Head of caudate nucleus (tissue), 42 donors: Measurements from ENCODE around the gene CHTF18.
"Not testable (repeated sequence)": the region's sequence is repeated elsewhere in the genome, so short reads cannot be mapped to it uniquely, and the experiment has no call there.

Experiments used
- DNase-seq, 42 donors: peaks; one replicate each; pipeline versions ENCODE4 v3.0.0 to v3.0.0-alpha.2; 2020 to 2021; ENCODE audit warnings: mixed read lengths in 7 of 42
- intact Hi-C: fragments of 100-400 bp; cut with DNase I; formaldehyde crosslinking; loops from one replicate; pipeline ENCODE4 v1.15.0; 2022

The CHTF18 gene

GRCh38 chr16:836221-836620 lies 47.8 kb downstream of the CHTF18 start:
- intact Hi-C loops: no loop called here

GRCh38 chr16:836822-837221 lies 48.4 kb downstream of the CHTF18 start:
- intact Hi-C loops, DNase-seq: not testable (repeated sequence)

More at GRCh38 chr16:836221-836620, 47.8 kb downstream of the CHTF18 start:
- DNase-seq: no peak

GRCh38 chr16:838741-839140 lies 50.3 kb downstream of the CHTF18 start:
- intact Hi-C loops: no loop called here
- no peak for DNase-seq

- intact Hi-C loops: no loop called here
- no peak for DNase-seq
Observed at GRCh38 chr16:839643-840408, 51.4 kb downstream of the CHTF18 start.

GRCh38 chr16:840561-841454 lies 52.4 kb downstream of the CHTF18 start:
- intact Hi-C loops: no loop called here

GRCh38 chr16:841455-842060 lies 53.1 kb downstream of the CHTF18 start:
- intact Hi-C loops: no loop called here
- no peak for DNase-seq

More at GRCh38 chr16:840561-841454, 52.4 kb downstream of the CHTF18 start:
- DNase-seq: no peak

- peak; percentile 32 to 93 (median 72) for DNase-seq
Observed at GRCh38 chr16:842061-842476, 53.6 kb downstream of the CHTF18 start.

GRCh38 chr16:842711-843560 lies 54.5 kb downstream of the CHTF18 start:
- peak in 3 of 42 donors; percentile 13 to 41 (median 31) for DNase-seq
- intact Hi-C loops: no loop called here

More at GRCh38 chr16:842061-842476, 53.6 kb downstream of the CHTF18 start:
- intact Hi-C loops: no loop called here

GRCh38 chr16:843771-844170 lies 55.4 kb downstream of the CHTF18 start:
- no peak for DNase-seq
- intact Hi-C loops: no loop called here

- DNase-seq: no peak
- intact Hi-C loops: no loop called here
Observed at GRCh38 chr16:844638-845350, 56.4 kb downstream of the CHTF18 start.

- intact Hi-C loops: no loop called here
- DNase-seq: no peak
Observed at GRCh38 chr16:845351-845745, 56.9 kb downstream of the CHTF18 start.

- intact Hi-C loops: no loop called here
- DNase-seq: no peak
Observed at GRCh38 chr16:847151-847550, 58.7 kb downstream of the CHTF18 start.
